K562 (cell line): ENCODE results near the gene ANXA2. TPM values are rescaled to one million over a fixed set of nuclear protein-coding genes. Genes with fewer than 3 reads are reported as not detected.

Source experiments
- CBX5 ChIP-seq: IDR thresholded peaks from 2 replicates; pipeline ENCODE4 v1.6.1; 2014; ENCODE audit warnings: low read depth, borderline replicate concordance
- DNMT1 ChIP-seq: fragments of 450-650 bp; IDR thresholded peaks from 2 replicates; pipeline ENCODE4 v1.6.1; 2016; ENCODE audit warnings: antibody characterized with exemption, mild to moderate bottlenecking
- FOXJ2 ChIP-seq: fragments of 200-800 bp; sonication (Bioruptor generic); IDR thresholded peaks from 2 replicates; pipeline ENCODE4 v1.6.1; 2016; ENCODE audit warnings: missing genetic modification characterization, missing compliant biosample characterization
- POLR3G ChIP-seq: IDR thresholded peaks from 2 replicates; pipeline ENCODE4 v1.6.1; 2011; ENCODE audit not compliant: insufficient read length, insufficient replicate concordance; ENCODE audit errors: extremely low read depth
- RHOXF2B ChIP-seq: fragments of 250-450 bp; sonication (Bioruptor Pico); conservative IDR thresholded peaks from 2 replicates; pipeline ENCODE4 v1.5.1; 2021
- SMARCA5 ChIP-seq: fragments of 450-650 bp; IDR thresholded peaks from 2 replicates; pipeline ENCODE4 v1.6.1; 2016
- SUPT5H ChIP-seq: fragments of 450-650 bp; IDR thresholded peaks from 2 replicates; pipeline ENCODE4 v1.6.1; 2016
- TAF7 ChIP-seq: fragments of 450-650 bp; IDR thresholded peaks from 2 replicates; pipeline ENCODE4 v1.6.1; 2016; ENCODE audit warnings: missing genetic modification characterization, missing compliant biosample characterization
- TCF15 ChIP-seq: fragments of 250-450 bp; sonication (Bioruptor Pico); IDR thresholded peaks from 2 replicates; pipeline ENCODE4 v1.8.0; 2022; ENCODE audit warnings: moderate library complexity, mild to moderate bottlenecking, inconsistent platforms
- TCF7 ChIP-seq: sonication (generic); IDR thresholded peaks from 2 replicates; pipeline ENCODE4 v1.6.1; 2016; ENCODE audit warnings: antibody characterized with exemption, borderline replicate concordance
- ZBTB40 ChIP-seq, 2 experiments: fragments of 450-650 bp in 1 of 2; sonication (generic) in 1 of 2; formaldehyde crosslinking in 1 of 2; IDR thresholded peaks; 2 replicates each; pipeline versions ENCODE4 v1.7.1 to v1.9.0; 2016 to 2022; ENCODE audit warnings: inconsistent platforms in 1 of 2, mild to moderate bottlenecking in 1 of 2, missing genetic modification reagents in 1 of 2
- ZFPM2 ChIP-seq: fragments of 250-450 bp; sonication (Bioruptor Pico); IDR thresholded peaks from 2 replicates; pipeline ENCODE4 v1.5.1; 2022; ENCODE audit warnings: mild to moderate bottlenecking
- ZNF589 ChIP-seq: fragments of 200-800 bp; sonication (Bioruptor generic); IDR thresholded peaks from 2 replicates; pipeline ENCODE4 v1.6.1; 2016; ENCODE audit warnings: low read depth, missing genetic modification characterization, missing compliant biosample characterization
- ZNF707 ChIP-seq: fragments of 250-450 bp; sonication (Bioruptor Pico); conservative IDR thresholded peaks from 2 replicates; pipeline ENCODE4 v1.8.0; 2022; ENCODE audit warnings: inconsistent platforms, mild to moderate bottlenecking, moderate library complexity
- polyA plus RNA-seq, 8 experiments: library from polyadenylated mRNA; depleted of rRNA in 4 of 8; stranded (reverse) in 5 of 8; unstranded in 3 of 8; fragments of >200 nt; fragmentation: Nextera tagmentation in 2 of 8; fragmentation: Illumina TruSeq in 1 of 8; extraction: Ambion mirVana in 2 of 8; extraction: Trizol in 1 of 8; gene quantifications; 2 replicates each; pipeline versions ENCODE4 v1.2.1 to v1.2.3, GENCODE V29; 2011 to 2014; ENCODE audit warnings: inconsistent platforms in 1 of 8, missing spikeins in 1 of 8
- total RNA-seq, 7 experiments: library from RNA; depleted of rRNA in 6 of 7; stranded (reverse); fragments of >200 nt in 6 of 7; fragmentation: Illumina TruSeq in 2 of 7; extraction: Trizol in 2 of 7; gene quantifications; 2 replicates each; pipeline versions ENCODE4 v1.2.1 to v1.2.3, GENCODE V29; 2011 to 2021; ENCODE audit warnings: low replicate concordance in 1 of 7
- TF ChIP-seq, protein P1 (sequence below), 2 experiments: fragments of 450-650 bp in 1 of 2; sonication (generic) in 1 of 2; formaldehyde crosslinking in 1 of 2; IDR thresholded peaks in 1 of 2; conservative IDR thresholded peaks in 1 of 2; 2 replicates each; pipeline versions ENCODE4 v1.6.1 to v1.8.1; 2016 to 2023; ENCODE audit warnings: mild to moderate bottlenecking in 2 of 2, moderate library complexity in 2 of 2, inconsistent platforms in 1 of 2, missing genetic modification reagents in 1 of 2
- TF ChIP-seq, protein P2 (sequence below): fragments of 450-650 bp; IDR thresholded peaks from 2 replicates; pipeline ENCODE4 v1.6.1; 2017; ENCODE audit warnings: antibody characterized with exemption

Gene ANXA2
- total and polyA plus RNA-seq, 9 of the 15 experiments (the other 6 are each of a cell fraction or from before 2014, with no cell fraction given): 301 to 1,102 (median 452) TPM

DNA sequence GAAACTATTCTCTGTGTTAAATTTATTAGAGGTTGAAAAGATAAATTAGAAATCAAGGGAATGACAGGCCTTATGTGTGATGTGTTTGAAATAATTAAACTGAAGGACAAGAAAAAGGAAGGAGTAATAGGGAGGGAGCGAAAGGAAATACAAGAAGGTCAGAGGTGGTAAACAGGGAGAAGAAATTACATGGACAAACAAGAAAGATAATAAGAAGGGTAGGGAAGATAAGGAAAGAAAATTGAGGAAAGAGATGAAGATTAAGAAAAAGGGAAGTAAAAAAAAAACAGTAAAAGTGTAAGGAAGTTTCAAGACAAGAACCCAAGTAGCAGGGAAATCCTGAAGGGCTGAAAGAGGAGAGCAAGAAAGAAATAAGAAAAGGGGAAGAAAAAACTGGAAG, 26.2 kb upstream of the ANXA2 start (continued):
- TF ChIP-seq DNMT1: no peak
- no peak for TF ChIP-seq TAF7 (tag)
- TF ChIP-seq, protein P1, sequence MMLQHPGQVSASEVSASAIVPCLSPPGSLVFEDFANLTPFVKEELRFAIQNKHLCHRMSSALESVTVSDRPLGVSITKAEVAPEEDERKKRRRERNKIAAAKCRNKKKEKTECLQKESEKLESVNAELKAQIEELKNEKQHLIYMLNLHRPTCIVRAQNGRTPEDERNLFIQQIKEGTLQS (IDR thresholded peaks at IDR 0.05): no peak
- TF ChIP-seq, protein P1 (CRISPR knock-in tag; conservative IDR thresholded peaks at IDR 0.05): no peak
- TF ChIP-seq ZNF707 (CRISPR knock-in tag): no peak
- no peak for TF ChIP-seq CBX5
- no peak for TF ChIP-seq ZBTB40 (IDR thresholded peaks at IDR 0.05)
- no peak for TF ChIP-seq ZBTB40 (CRISPR knock-in tag; IDR thresholded peaks at IDR 0.05)
- no peak for TF ChIP-seq SUPT5H
- TF ChIP-seq, protein P2, sequence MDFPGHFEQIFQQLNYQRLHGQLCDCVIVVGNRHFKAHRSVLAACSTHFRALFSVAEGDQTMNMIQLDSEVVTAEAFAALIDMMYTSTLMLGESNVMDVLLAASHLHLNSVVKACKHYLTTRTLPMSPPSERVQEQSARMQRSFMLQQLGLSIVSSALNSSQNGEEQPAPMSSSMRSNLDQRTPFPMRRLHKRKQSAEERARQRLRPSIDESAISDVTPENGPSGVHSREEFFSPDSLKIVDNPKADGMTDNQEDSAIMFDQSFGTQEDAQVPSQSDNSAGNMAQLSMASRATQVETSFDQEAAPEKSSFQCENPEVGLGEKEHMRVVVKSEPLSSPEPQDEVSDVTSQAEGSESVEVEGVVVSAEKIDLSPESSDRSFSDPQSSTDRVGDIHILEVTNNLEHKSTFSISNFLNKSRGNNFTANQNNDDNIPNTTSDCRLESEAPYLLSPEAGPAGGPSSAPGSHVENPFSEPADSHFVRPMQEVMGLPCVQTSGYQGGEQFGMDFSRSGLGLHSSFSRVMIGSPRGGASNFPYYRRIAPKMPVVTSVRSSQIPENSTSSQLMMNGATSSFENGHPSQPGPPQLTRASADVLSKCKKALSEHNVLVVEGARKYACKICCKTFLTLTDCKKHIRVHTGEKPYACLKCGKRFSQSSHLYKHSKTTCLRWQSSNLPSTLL: no peak
- no peak for TF ChIP-seq RHOXF2B
- peak; percentile 15; the same call in 1 of the 2 replicates for TF ChIP-seq SMARCA5
- no peak for TF ChIP-seq ZFPM2 (CRISPR knock-in tag)
- TF ChIP-seq FOXJ2 (tag): no peak
- no peak for TF ChIP-seq TCF7
- no peak for TF ChIP-seq TCF15 (CRISPR knock-in tag)
- no peak for TF ChIP-seq ZNF589
- no peak for TF ChIP-seq POLR3G
